ENCODE results near the gene NUP205. TPM values are rescaled to one million over a fixed set of nuclear protein-coding genes. Genes with fewer than 3 reads are reported as not detected.
"Not testable (repeated sequence)": the region's sequence is repeated elsewhere in the genome, so short reads cannot be mapped to it uniquely, and the experiment has no call there.

The NUP205 gene
- total RNA-seq, 1 donor: 42.4 TPM

GRCh38 chr7:135634191-135634878 is 76.6 kb downstream of the NUP205 start:
- no peaks in the 10 kb centered on the region for H3K9me3 ChIP-seq (ENCODE audit: low read depth, low read length)
- H3K4me3 ChIP-seq (ENCODE audit: low read length): no peak overlapping the region
- no peaks in the 10 kb centered on the region for H3K27me3 ChIP-seq (ENCODE audit: insufficient read depth, low read length)
- H3K4me1 ChIP-seq (ENCODE audit: insufficient read depth, low read length): no peaks in the 10 kb centered on the region

- H3K9me3 ChIP-seq (ENCODE audit: low read depth, low read length); H3K4me3 ChIP-seq (ENCODE audit: low read length); H3K4me1 ChIP-seq (ENCODE audit: insufficient read depth, low read length); H3K27me3 ChIP-seq (ENCODE audit: insufficient read depth, low read length): not testable (repeated sequence)
Observed at GRCh38 chr7:135639690-135640089, 82.0 kb downstream of the NUP205 start.

DNA sequence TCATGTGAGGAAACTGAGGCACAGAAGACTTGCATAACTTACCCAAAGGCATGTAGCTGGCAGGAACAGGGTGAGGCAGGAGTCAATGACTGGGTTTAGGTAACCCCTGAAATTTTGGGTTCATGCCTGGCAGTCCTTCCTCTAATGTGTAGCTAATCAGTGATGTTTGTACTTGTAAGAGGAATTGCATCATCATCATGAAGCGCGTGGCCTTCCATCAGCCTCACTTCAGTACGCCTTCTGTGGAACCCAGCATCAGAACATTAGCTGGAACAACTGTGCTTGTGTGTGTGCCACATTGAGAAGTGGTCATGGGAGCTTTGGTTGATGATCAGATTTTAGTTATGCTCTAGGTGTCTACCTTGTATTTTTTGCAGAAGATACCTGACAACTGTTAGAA is 86.4 kb downstream of the NUP205 start:
- no peak overlapping the region for H3K4me3 ChIP-seq (ENCODE audit: low read length)
- no peaks in the 10 kb centered on the region for H3K9me3 ChIP-seq (ENCODE audit: low read depth, low read length)
- no peaks in the 10 kb centered on the region for H3K4me1 ChIP-seq (ENCODE audit: insufficient read depth, low read length)
- H3K27me3 ChIP-seq (ENCODE audit: insufficient read depth, low read length): no peaks in the 10 kb centered on the region

DNA sequence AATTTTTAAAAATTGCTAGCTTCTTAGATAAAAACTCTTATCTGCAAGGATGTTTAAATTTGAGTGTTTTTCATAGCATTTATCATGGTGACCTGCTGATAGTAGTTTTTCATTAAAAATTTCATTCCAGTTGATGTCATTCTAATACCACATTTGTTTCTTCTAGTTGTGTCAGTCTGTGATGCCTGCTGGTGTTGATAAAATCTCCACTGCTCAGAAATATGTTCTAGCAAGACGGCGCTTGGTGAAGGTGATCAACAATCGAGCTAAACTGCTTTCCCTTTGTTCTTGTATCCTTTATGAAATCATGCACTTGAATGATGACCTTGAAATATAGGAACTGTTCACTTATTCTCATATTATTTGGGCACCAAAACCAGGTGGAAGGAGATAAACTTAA is 87.0 kb downstream of the NUP205 start:
- Histone ChIP-seq H3K4me1 (ENCODE audit: insufficient read depth, low read length) (no peaks in the 10 kb centered on the region), H3K4me3 (ENCODE audit: low read length) (no peak overlapping the region), H3K9me3 (ENCODE audit: low read depth, low read length) (no peaks in the 10 kb centered on the region), H3K27me3 (ENCODE audit: insufficient read depth, low read length) (no peaks in the 10 kb centered on the region)

DNA sequence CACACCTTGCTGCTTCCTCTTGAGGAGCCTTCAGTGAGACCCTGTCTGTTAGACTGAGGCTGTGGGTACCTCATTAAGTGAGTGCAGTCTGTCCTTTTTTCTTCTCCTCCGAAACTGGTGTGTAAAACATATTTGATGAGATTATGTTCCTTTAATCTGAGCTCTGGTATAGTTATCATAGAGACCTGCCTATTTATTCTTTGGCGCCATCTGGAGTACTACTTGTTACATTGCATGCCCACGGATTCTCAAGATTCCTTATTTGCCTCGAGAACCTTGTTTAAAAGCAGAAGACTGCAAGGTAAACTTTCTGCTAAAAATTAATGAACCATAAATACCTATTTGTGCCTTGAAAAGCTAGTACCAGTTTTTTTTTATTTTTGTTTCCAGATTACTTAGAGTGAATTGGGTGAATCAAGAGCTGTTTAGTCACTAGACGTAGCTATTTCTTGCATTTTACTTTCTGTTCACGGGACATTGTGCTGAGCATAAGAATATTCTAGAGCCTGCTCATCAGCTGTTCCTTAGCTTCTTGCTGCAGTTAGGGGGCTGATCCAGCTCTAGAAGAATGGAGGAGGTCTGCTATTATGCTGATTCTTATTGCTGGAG is 87.7 kb downstream of the NUP205 start:
- no peaks in the 10 kb centered on the region for H3K9me3 ChIP-seq (ENCODE audit: low read depth, low read length)
- H3K4me3 ChIP-seq (ENCODE audit: low read length): no peak overlapping the region

GRCh38 chr7:135647755-135648154 is 90.0 kb downstream of the NUP205 start:
- H3K4me3 ChIP-seq (ENCODE audit: low read length): no peak overlapping the region
- H3K4me1 ChIP-seq (ENCODE audit: insufficient read depth, low read length): no peaks in the 10 kb centered on the region
- no peaks in the 10 kb centered on the region for H3K9me3 ChIP-seq (ENCODE audit: low read depth, low read length)
- H3K27me3 ChIP-seq (ENCODE audit: insufficient read depth, low read length): no peaks in the 10 kb centered on the region

More for the DNA sequence above, 87.7 kb downstream of the NUP205 start:
- Histone ChIP-seq H3K4me1 (ENCODE audit: insufficient read depth, low read length) (no peaks in the 10 kb centered on the region), H3K27me3 (ENCODE audit: insufficient read depth, low read length) (no peaks in the 10 kb centered on the region)

DNA sequence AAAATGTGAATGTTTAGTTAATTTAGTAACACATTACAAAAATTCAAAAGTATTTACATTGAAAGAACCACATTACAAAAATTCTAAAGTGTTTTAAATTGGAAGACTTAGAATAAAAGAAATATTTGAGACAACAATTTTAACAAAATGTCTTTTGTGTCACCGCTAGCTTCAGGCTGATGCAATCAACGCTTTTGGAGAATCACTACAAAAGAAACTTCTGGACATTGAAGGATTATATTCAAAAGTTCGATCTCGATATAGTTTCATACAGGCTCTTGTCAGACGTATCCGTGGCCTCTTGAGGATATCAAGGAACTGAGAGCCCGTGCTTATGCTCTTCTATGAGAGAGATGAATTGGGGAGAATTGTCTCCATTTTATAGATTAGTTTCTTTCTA is 90.5 kb downstream of the NUP205 start:
- no peaks in the 10 kb centered on the region for H3K9me3 ChIP-seq (ENCODE audit: low read depth, low read length)
- no peak overlapping the region for H3K4me3 ChIP-seq (ENCODE audit: low read length)
- no peaks in the 10 kb centered on the region for H3K27me3 ChIP-seq (ENCODE audit: insufficient read depth, low read length)
- no peaks in the 10 kb centered on the region for H3K4me1 ChIP-seq (ENCODE audit: insufficient read depth, low read length)

DNA sequence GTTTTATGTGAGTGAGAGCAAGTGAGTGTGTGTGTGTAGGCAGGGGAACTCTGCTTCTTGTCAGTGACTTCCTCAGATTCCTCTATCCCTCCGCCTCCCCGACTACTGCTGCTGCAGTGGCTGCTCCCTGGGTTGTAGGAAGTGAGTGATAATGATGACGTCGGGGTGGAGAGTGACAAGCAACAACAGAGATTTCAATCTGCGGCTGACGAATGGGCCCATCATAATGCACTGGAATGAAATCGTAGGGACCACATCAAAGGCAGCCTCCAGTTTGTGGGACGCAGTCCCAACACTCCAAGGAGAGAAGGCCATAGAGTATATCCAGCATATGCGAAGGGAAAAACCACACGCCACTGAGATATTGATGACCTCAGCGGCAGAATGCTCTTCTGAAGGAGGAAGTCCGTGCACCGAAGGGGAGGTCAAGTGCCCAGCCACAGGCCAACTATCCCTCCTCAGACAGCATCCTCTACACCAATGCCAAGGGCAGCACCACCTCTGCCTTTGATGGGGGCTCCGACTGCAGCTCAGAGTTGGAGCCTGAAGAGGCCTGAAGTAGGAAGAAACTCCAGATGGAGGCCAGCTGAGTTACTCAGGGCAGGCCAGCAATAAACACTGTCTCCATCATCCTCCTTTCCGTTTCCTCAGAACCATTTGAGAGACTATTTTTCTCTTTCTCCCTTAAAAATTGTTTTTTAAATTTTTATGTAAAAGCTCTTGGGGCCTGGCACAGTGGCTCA is 93.3 kb downstream of the NUP205 start:
- H3K9me3 ChIP-seq (ENCODE audit: low read depth, low read length): no peaks in the 10 kb centered on the region

DNA sequence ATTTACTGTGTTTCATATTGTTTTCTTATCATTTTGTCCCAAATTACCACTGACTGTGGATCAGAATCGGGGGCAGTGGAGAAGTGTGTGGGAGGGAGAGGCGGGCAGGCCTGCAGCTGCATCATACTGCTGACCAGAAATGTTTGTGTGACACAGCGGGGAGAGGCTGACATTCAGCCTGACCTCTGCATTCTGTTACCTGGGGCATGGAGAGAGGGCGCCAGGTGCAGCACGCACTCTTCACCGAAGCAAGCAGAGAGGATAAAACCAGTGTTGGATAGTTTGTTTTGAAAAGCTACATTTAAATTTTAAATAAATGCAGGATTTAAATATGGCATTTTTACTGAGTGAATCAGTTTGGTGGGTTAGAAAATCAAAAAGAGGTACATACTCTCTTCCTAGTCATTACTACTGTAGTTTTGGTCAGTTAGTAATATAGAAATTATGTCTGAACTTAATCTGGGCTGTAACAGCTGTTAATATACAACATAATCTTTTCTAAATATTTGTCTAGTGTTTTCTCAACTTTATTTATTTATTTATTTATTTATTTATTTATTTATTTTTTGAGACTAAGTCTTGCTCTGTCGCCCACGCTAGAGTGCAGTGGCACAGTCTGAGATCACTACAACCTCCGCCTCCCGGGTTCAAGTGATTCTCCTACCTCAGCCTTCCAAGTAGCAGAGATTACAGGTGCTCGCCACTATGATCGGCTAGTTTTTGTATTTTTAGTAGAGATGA is 95.8 kb downstream of the NUP205 start:
- no peaks in the 10 kb centered on the region for H3K27me3 ChIP-seq (ENCODE audit: insufficient read depth, low read length)
- no peaks in the 10 kb centered on the region for H3K9me3 ChIP-seq (ENCODE audit: low read depth, low read length)
- H3K4me3 ChIP-seq (ENCODE audit: low read length): no peak overlapping the region
- no peaks in the 10 kb centered on the region for H3K4me1 ChIP-seq (ENCODE audit: insufficient read depth, low read length)

More for the DNA sequence above, 93.3 kb downstream of the NUP205 start:
- no peak overlapping the region for H3K4me3 ChIP-seq (ENCODE audit: low read length)
- H3K27me3 ChIP-seq (ENCODE audit: insufficient read depth, low read length): no peaks in the 10 kb centered on the region
- no peaks in the 10 kb centered on the region for H3K4me1 ChIP-seq (ENCODE audit: insufficient read depth, low read length)

DNA sequence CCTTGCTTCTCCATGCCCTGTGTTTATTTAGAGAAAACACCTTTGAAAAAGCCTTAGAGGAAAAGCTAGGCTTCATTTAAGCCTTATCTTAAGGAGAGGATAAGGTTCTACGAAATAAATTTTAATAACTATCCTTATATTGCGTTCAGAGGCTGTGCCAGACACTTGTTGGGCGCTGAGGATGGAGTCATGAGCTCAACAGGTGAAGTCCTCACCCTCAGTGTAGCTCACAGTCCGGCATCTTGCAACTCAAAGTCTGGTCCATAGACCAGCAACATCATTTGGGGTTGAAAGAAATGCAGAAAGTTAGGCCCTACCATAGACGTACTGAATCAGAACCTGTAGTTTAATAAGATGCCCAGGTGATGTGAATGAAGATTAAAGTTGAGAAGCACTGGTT is 100.8 kb downstream of the NUP205 start:
- H3K4me1 ChIP-seq (ENCODE audit: insufficient read depth, low read length): peaks cover 28% of the 10 kb centered on the region
- H3K27me3 ChIP-seq (ENCODE audit: insufficient read depth, low read length): no peaks in the 10 kb centered on the region
- no peak overlapping the region for H3K4me3 ChIP-seq (ENCODE audit: low read length)
- H3K9me3 ChIP-seq (ENCODE audit: low read depth, low read length): no peaks in the 10 kb centered on the region

DNA sequence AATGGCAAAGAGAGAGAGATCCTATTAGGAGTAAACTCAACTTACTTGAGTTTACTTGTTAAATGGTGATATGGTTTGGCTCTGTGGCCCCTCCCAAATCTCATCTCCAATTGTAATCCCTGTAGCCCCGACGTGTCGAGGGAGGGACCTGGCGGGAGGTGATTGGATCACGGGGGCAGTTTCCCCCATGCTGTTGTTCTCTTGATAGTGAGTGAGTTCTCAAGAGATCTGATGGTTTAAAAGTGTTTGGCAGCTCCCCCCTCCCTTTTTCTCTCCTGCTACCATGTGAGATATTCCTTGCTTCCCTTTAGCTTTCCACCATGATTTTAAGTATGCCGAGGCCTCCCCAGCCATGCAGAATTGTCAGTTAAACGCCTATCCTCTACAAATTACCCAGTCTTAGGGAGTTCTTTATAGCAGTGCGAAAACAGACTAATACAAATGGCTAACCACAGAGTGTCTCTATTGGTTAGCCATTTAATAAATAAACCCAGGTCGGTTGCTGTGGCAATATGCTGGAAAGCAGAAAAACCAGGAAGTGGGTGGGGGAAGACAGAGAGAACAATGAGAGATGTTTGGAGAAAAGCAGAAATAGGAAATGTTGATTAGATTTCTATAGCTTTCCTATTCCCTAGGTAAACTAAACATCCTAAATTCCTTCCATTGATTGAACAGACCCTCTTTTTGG is 101.6 kb downstream of the NUP205 start:
- Histone ChIP-seq H3K4me1 (ENCODE audit: insufficient read depth, low read length) (peaks cover 35% of the 10 kb centered on the region), H3K9me3 (ENCODE audit: low read depth, low read length) (no peaks in the 10 kb centered on the region), H3K4me3 (ENCODE audit: low read length) (no peak overlapping the region), H3K27me3 (ENCODE audit: insufficient read depth, low read length) (no peaks in the 10 kb centered on the region)

DNA sequence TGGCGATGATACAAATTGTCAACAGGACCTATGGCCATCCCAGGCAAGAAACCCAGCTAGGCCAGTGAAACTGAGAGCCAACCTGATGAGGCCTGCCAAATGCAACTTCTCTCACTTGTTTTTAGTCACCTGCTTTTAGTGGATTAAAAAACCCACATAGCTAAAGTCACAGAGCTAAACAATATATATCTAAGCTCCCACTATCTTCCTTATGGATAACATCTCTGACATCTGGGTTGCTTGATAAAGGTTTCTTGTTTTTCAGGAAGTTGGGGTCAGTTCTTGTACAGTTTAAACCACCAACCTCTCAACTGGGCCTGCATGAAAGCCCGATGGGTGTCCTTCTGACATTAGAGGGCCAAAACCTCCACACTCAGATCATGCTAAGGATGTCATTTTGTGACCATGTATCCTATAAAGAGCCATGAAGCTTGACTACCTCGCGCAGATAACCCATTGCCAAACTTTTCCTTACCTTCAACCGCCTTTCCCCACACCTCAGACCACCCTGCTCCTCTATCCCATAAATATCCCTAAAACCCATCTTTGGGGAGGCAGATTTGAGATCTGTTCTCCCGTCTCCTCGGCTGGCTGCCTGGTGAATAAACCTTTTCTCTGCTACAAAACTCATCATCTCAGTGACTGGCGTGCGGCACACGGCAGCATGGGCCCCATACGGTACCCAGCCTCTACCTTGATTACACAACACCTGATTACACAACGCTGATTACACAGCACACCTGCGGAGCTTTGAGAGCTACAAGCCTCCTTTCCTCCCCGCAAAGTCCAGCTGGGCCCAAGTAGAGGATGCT is 103.8 kb downstream of the NUP205 start:
- Histone ChIP-seq H3K4me3 (ENCODE audit: low read length) (peak overlapping the region; percentile 97), H3K4me1 (ENCODE audit: insufficient read depth, low read length) (peaks cover 47% of the 10 kb centered on the region), H3K27me3 (ENCODE audit: insufficient read depth, low read length) (no peaks in the 10 kb centered on the region)

GRCh38 chr7:135662123-135662372 is 104.3 kb downstream of the NUP205 start:
- Histone ChIP-seq H3K9me3 (ENCODE audit: low read depth, low read length) (no peaks in the 10 kb centered on the region), H3K27me3 (ENCODE audit: insufficient read depth, low read length) (no peaks in the 10 kb centered on the region), H3K4me1 (ENCODE audit: insufficient read depth, low read length) (peaks cover 52% of the 10 kb centered on the region), H3K4me3 (ENCODE audit: low read length) (peak overlapping the region; percentile 97)

More for the DNA sequence above, 103.8 kb downstream of the NUP205 start:
- H3K9me3 ChIP-seq (ENCODE audit: low read depth, low read length): no peaks in the 10 kb centered on the region

All from mononuclear cell (primary cell).